SK-N-MC (cell line): Measurements from ENCODE around the gene HECTD4.

Experiments
- EZH2 ChIP-seq: fragments of 200-600 bp; sonication (generic); IDR thresholded peaks from one replicate; pipeline ENCODE4 v1.6.1; 2017; ENCODE audit warnings: antibody characterized with exemption
- FOXP2 ChIP-seq: optimal IDR thresholded peaks from 2 replicates; pipeline ENCODE3; 2011; ENCODE audit warnings: mild to moderate bottlenecking, moderate library complexity; ENCODE audit not compliant: insufficient read depth; ENCODE audit errors: extremely low read length, control extremely low read depth
- POLR2AphosphoS5 ChIP-seq: IDR thresholded peaks from 2 replicates; pipeline ENCODE4 v1.6.1; 2012; ENCODE audit warnings: mild to moderate bottlenecking, low read depth, low read length, borderline replicate concordance

DNA sequence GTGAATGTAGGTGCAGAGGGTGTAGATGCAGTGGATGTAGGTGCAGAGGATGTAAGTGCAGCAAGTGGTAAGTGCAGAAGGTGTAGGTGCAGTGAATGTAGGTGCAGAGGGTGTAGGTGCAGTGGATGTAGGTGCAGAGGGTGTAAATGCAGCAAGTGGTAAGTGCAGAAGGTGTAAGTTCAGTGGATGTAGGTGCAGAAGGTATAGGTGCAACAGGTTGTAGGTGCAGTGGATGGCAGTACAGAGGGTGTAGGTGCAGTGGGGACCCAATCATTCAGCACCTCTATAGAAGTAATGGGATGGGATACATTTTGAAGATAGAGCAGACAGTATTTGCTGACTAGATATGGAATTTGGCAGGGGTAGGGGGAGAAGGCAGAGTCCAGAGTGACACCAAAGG lies 85.0 kb downstream of the HECTD4 start:
- no peak for TF ChIP-seq EZH2
- TF ChIP-seq POLR2AphosphoS5 = no peak
- TF ChIP-seq FOXP2 = no peak
